HEK293 (cell line): ENCODE results near the gene C10orf67.

ENCODE experiments used
- ZNF549 ChIP-seq: fragments of 450-650 bp; IDR thresholded peaks from 2 replicates; pipeline ENCODE4 v1.5.1; 2018; ENCODE audit warnings: missing biosample characterization, missing genetic modification characterization, mild to moderate bottlenecking, inconsistent platforms, moderate library complexity
- ZNF629 ChIP-seq: fragments of 450-650 bp; formaldehyde crosslinking; IDR thresholded peaks from 2 replicates; pipeline ENCODE4 v1.5.1; 2017; ENCODE audit warnings: missing biosample characterization, missing genetic modification characterization
- ZNF658 ChIP-seq: fragments of 450-650 bp; formaldehyde crosslinking; IDR thresholded peaks from 2 replicates; pipeline ENCODE4; 2016; ENCODE audit warnings: missing biosample characterization, missing genetic modification characterization

DNA sequence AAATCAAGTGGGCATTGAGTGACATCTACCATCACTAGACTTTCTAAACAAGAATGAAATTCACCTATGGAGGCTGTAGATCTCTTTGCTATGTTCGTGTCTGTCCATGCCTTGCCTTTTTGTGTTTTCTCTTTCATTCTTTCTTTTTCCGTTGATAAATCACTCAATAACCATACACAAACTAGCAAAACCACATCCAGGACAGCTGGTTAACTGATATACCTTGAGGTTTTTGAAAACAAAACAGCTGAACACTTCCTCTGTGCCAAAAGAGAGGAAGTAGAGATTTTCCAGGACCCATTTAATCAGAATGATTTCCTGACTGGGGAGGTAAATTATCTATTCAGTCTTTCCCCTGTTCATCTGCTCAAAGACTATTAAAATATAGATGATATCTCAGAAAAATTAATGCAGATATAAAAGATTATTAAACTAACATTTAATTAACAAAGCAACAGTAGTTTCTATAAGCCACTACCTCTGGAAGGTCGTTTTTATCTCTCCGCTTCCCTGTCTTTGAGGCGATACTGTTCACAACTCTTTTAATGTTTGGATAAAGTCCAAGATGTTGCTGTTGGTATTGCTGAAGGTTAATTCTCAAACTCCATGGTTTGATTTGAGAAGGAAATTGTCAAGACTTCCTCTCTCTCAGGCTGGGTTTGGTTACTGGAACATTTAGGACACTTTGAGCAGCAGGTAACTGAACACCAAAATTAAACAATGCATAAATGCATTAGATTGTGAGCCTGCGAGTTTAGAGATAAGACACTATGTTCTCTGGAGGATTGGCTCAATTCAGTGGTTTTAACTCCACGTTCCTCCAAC is 24.4 kb upstream of the C10orf67 start:
- no peak for TF ChIP-seq ZNF549 (tag by site-specific recombination)
- no peak for TF ChIP-seq ZNF658 (tag by site-specific recombination)
- TF ChIP-seq ZNF629 = no peak
